Vagina (tissue), 2 donors: ENCODE data around the gene ROPN1L. TPM values are rescaled to one million over a fixed set of nuclear protein-coding genes. Genes with fewer than 3 reads are reported as not detected.

Source experiments
- DNase-seq, 2 donors: peaks; one replicate each; pipeline ENCODE4 v3.0.0-alpha.2; 2017; ENCODE audit errors: extremely low spot score in 2 of 2
- H3K27ac ChIP-seq: fragments of 200-600 bp; sonication (generic); one replicate; pipeline ENCODE4 v1.5.1; 2019
- H3K27me3 ChIP-seq: fragments of 200-600 bp; sonication (generic); one replicate; pipeline ENCODE4 v1.5.1; 2019
- H3K36me3 ChIP-seq, 2 donors: fragments of 200-600 bp; sonication (generic); one replicate each; pipeline ENCODE4 v1.5.1; 2017 to 2019
- H3K4me1 ChIP-seq: fragments of 200-600 bp; sonication (generic); one replicate; pipeline ENCODE4 v1.5.1; 2019
- H3K4me3 ChIP-seq, 2 donors: fragments of 200-600 bp; sonication (generic); 1 replicate in 1 of 2; 2 replicates in 1 of 2; pipeline ENCODE4 v1.5.1; 2016 to 2019
- H3K9me3 ChIP-seq: fragments of 200-600 bp; sonication (generic); one replicate; pipeline ENCODE4 v1.5.1; 2019
- POLR2A ChIP-seq, 2 donors: fragments of 450-650 bp; IDR thresholded peaks; one replicate each; pipeline ENCODE4 v1.6.1; 2017; ENCODE audit warnings: antibody characterized with exemption in 2 of 2, mild to moderate bottlenecking in 2 of 2, moderate library complexity in 2 of 2
- POLR2AphosphoS5 ChIP-seq, 2 donors: sonication (generic); formaldehyde crosslinking; IDR thresholded peaks; one replicate each; pipeline ENCODE4 v1.9.0; 2017; ENCODE audit warnings: antibody characterized with exemption in 2 of 2, mild to moderate bottlenecking in 2 of 2, low read depth in 1 of 2; ENCODE audit not compliant: insufficient read depth in 1 of 2
- intact Hi-C: fragments of 100-400 bp; cut with DNase I; formaldehyde crosslinking; loops from one replicate; pipeline ENCODE4 v1.15.1; 2023
- total RNA-seq: library from RNA; depleted of rRNA; stranded (reverse); fragments of >200 nt; gene quantifications from one replicate; pipeline ENCODE4 v1.2.3, GENCODE V29; 2016
- TF ChIP-seq, protein P1 (sequence below), 3 experiments: fragments of 450-650 bp in 2 of 3; fragments of 200-600 bp in 1 of 3; sonication (generic) in 1 of 3; IDR thresholded peaks; one replicate each; pipeline ENCODE4 v1.5.1; 2017 to 2019; ENCODE audit warnings: antibody characterized with exemption in 3 of 3, mild to moderate bottlenecking in 2 of 3, moderate library complexity in 2 of 3

ROPN1L gene
- total RNA-seq, 1 donor from 2014 or later, result 4.2 TPM

DNA sequence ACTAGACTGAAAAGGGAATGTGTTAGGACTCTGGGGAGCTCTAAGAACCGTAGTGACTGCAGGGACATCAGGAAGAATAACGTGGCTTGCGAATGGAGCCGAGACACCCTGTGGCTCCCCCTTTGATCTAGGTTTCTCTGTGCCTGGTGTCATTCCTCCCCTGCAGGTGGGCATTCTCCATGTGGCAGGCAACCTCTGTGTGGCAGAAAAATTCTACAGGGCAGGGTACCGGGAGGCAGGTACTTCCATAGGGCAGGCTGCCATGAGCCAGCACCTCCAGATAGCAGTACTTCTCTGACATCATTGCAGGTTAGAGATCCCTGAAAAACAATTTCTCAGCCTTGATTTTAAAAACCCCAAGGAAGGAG is 43.1 kb downstream of the ROPN1L start:
- TF ChIP-seq POLR2A (IDR thresholded peaks at IDR 0.05), result no peak
- TF ChIP-seq, protein P1, sequence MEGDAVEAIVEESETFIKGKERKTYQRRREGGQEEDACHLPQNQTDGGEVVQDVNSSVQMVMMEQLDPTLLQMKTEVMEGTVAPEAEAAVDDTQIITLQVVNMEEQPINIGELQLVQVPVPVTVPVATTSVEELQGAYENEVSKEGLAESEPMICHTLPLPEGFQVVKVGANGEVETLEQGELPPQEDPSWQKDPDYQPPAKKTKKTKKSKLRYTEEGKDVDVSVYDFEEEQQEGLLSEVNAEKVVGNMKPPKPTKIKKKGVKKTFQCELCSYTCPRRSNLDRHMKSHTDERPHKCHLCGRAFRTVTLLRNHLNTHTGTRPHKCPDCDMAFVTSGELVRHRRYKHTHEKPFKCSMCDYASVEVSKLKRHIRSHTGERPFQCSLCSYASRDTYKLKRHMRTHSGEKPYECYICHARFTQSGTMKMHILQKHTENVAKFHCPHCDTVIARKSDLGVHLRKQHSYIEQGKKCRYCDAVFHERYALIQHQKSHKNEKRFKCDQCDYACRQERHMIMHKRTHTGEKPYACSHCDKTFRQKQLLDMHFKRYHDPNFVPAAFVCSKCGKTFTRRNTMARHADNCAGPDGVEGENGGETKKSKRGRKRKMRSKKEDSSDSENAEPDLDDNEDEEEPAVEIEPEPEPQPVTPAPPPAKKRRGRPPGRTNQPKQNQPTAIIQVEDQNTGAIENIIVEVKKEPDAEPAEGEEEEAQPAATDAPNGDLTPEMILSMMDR (IDR thresholded peaks at IDR 0.05), result no peak
- TF ChIP-seq POLR2AphosphoS5 (IDR thresholded peaks at IDR 0.05; ENCODE audit: insufficient read depth in 1 of 2, low read depth in 1 of 2), result no peak
- intact Hi-C loops, result no loop called here
- Histone ChIP-seq H3K27ac (peak overlapping the region; percentile 0), H3K4me3 (no peak overlapping the region), H3K4me1 (peaks cover under 1% of the 10 kb centered on the region), H3K27me3 (no peaks in the 10 kb centered on the region), H3K9me3 (no peaks in the 10 kb centered on the region), H3K36me3 (no peaks in the 10 kb centered on the region)
- no peak for DNase-seq

GRCh38 chr5:10485142-10485795 is 43.6 kb downstream of the ROPN1L start:
- DNase-seq, result no peak
- Histone ChIP-seq H3K27me3 (no peaks in the 10 kb centered on the region), H3K4me1 (peaks cover 5% of the 10 kb centered on the region), H3K9me3 (no peaks in the 10 kb centered on the region), H3K36me3 (no peaks in the 10 kb centered on the region), H3K4me3 (no peak overlapping the region), H3K27ac (peak overlapping the region; percentile 0)
- intact Hi-C loops, result no loop called here
- TF ChIP-seq, protein P1 (IDR thresholded peaks at IDR 0.05), result no peak

- DNase-seq, result no peak
- no peak for TF ChIP-seq POLR2A (IDR thresholded peaks at IDR 0.05)
- no peak for TF ChIP-seq POLR2AphosphoS5 (IDR thresholded peaks at IDR 0.05; ENCODE audit: insufficient read depth in 1 of 2, low read depth in 1 of 2)
- TF ChIP-seq, protein P1 (IDR thresholded peaks at IDR 0.05), result no peak
- no peak overlapping the region for H3K4me3 ChIP-seq
- no peaks in the 10 kb centered on the region for H3K9me3 ChIP-seq
- peaks cover 6% of the 10 kb centered on the region for H3K4me1 ChIP-seq
- intact Hi-C loops, result no loop called here
- H3K27ac ChIP-seq, result peak overlapping the region; percentile 0
- H3K36me3 ChIP-seq, result no peaks in the 10 kb centered on the region
- no peaks in the 10 kb centered on the region for H3K27me3 ChIP-seq
Observed at GRCh38 chr5:10485897-10486296, 44.2 kb downstream of the ROPN1L start.

DNA sequence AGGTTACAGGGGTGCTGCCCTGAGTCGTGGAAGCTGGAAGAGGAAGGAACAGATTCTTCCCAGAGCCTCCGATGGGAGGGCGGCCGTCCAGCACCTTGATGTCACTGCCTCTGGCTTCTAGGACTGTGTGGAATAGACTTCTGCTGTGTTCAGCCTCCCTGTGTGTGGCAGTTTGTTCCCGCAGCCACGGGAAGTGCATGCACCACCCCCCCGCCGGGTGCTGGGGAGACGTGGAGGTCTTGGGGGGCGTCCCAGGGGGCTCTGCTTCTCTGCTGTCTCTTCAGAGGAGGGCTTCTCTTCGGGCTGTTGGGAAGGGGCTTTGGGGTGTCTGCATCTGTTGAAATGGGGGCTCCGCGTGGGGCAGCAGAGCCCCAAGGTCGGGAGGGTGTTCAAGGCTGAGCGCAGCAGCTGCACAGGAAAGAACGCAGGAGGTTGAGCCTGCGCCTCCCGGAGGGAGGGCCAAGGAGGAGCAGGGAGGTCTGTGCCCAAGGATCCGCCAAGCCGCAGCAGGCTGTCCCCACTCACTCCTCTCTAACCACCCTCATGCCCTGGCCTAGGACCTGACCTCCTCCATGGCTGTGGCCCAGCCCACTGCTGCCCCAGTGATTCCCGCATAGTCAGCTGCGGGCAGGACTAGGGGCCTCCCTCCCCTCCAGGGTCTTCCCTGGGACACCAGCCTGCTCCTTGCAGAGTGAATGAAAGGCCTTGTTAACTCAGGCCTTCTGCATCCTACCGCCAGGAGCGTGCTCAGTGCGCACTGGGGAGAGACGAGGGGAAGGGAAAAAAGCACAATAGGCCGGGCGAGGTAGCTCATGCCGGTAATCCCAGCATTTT is 45.0 kb downstream of the ROPN1L start:
- Histone ChIP-seq H3K27me3 (no peaks in the 10 kb centered on the region), H3K27ac (no peak overlapping the region), H3K9me3 (no peaks in the 10 kb centered on the region), H3K36me3 (no peaks in the 10 kb centered on the region), H3K4me3 (no peak overlapping the region), H3K4me1 (peaks cover 6% of the 10 kb centered on the region)
- intact Hi-C loops, result no loop called here
- TF ChIP-seq POLR2A (IDR thresholded peaks at IDR 0.05), result no peak
- TF ChIP-seq, protein P1 (IDR thresholded peaks at IDR 0.05), result no peak
- TF ChIP-seq POLR2AphosphoS5 (IDR thresholded peaks at IDR 0.05; ENCODE audit: insufficient read depth in 1 of 2, low read depth in 1 of 2), result no peak
- DNase-seq, result no peak

DNA sequence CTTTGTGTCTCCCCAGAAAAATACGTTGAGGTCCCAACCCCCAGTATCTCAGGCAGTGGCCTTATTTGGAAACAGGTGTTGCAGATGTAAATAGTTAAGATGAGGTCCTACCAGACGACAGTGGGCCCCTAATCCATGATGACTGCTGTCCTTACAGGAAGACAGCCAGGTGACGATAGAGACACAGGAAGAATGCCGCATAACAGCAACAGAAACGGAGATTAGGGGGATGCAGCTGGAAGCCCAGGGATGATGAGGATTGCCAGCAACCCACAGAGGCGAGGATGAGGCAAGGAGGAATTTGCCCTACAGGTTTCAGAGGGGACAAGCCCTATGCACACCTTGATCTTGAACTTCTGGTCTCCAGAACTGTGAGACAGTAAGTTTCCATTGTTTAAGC is 46.5 kb downstream of the ROPN1L start:
- Histone ChIP-seq H3K27ac (no peak overlapping the region), H3K9me3 (no peaks in the 10 kb centered on the region), H3K4me3 (no peak overlapping the region), H3K27me3 (no peaks in the 10 kb centered on the region), H3K4me1 (peaks cover 6% of the 10 kb centered on the region), H3K36me3 (no peaks in the 10 kb centered on the region)
- no peak for DNase-seq
- TF ChIP-seq POLR2A (IDR thresholded peaks at IDR 0.05) (no peak), POLR2AphosphoS5 (IDR thresholded peaks at IDR 0.05; ENCODE audit: insufficient read depth in 1 of 2, low read depth in 1 of 2) (no peak)
- TF ChIP-seq, protein P1 (IDR thresholded peaks at IDR 0.05), result no peak
- intact Hi-C loops, result no loop called here
